ENCODE measurements around the gene INHBB.

Gene INHBB

GRCh38 chr2:120396013-120396860 is 50.3 kb downstream of the INHBB start:
- DNase-seq = no peak

- no peak for DNase-seq
These were observed 51.2 kb downstream of the INHBB start for GRCh38 chr2:120396861-120397811.

GRCh38 chr2:120398051-120398995 is 52.4 kb downstream of the INHBB start:
- no peak for DNase-seq

- no peak for DNase-seq
These were observed 53.3 kb downstream of the INHBB start for GRCh38 chr2:120398996-120399888.

- no peak for DNase-seq
These were observed 53.9 kb downstream of the INHBB start for GRCh38 chr2:120399889-120400240.

GRCh38 chr2:120400551-120400950 is 54.6 kb downstream of the INHBB start:
- DNase-seq = no peak
